Activated naive CD4-positive, alpha-beta T cell treated with Interleukin-2 at 50 U/mL for 16 hours (primary cell): ENCODE measurements around the gene APOC4.
"Not testable (repeated sequence)": the region's sequence is repeated elsewhere in the genome, so short reads cannot be mapped to it uniquely, and the experiment has no call there.

Experiments used
- DNase-seq: peaks from one replicate; pipeline ENCODE4 v3.0.0-alpha.2; 2020

Gene APOC4, protein sequence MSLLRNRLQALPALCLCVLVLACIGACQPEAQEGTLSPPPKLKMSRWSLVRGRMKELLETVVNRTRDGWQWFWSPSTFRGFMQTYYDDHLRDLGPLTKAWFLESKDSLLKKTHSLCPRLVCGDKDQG

DNA sequence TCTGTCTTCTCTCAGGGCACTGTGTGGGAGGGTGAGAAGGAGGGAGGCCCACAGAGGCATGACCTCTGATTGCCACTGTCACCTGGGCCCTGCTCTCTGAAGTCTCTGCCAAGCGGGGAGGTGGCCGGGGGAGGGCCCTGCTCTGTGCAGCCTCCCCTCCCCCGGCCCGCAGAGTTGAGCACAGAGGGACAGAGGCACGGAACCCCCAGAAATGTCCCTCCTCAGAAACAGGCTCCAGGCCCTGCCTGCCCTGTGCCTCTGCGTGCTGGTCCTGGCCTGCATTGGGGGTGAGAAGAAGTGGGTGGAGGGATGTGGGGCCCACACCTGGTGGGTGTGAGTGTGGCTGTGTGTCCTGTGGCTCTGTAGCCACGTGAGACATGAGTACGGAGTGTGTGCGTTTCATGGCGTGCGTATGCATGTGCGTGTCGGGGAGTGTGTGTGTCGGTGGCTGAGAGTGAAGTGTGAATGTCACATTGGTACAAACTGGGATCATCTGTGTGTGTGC lies at the start of gene APOC4:
APOC4 (plus strand) TSS at position 171 of the 505 bp plus-strand sequence; CDS start at position 212, 41 bp downstream.
- DNase-seq: no peak

DNA sequence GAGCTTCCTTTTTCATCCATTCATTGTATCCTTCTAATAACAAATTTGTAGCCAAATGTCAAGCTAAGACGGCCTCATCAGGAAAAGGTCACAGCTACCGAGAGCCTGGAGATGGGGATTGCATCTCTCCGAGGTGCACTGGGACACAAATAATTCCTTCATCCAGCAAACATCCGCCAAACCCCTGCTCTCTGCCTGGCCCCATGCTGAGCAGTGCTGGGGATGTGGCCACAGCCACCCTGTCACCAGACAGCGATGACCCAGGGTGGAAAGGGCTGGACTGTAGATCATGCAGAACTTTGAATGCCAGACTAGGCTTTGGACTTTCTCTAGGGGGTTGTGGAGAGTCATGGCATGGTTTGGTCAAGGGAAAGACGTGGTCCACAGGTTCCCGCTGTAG lies 49.1 kb upstream of the APOC4 start:
- no peak for DNase-seq

DNA sequence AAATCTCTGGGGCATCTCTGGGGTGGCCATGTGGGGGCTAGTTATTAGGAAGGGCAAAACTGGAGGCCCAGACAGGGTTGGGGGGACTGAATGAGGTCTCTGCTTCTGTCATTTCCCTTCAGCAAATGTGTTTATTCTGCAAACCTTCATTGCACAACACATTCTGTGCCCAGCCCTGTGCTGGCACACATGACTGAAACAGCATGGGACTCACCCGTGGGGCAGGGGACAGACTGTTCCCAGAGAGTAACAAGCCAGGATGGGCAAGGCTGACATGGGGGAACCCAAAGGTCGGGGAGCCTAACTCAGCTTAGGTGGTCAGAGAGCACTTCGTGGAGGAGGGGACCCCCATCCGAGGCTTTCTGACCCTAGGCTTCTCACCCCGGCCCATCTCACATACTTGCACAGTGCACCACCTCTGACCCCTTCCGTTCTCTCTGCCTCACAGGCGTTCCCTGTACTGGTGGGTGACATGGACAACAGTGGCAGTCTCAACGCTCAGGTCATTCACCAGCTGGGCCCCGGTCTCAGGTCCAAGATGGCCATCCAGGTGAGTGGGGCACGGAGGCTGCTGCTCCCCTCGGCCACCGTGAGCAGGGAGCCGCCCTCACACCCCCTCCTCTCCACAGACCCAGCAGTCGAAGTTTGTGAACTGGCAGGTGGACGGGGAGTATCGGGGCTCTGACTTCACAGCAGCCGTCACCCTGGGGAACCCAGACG lies 48.5 kb upstream of the APOC4 start:
- no peak for DNase-seq

DNA sequence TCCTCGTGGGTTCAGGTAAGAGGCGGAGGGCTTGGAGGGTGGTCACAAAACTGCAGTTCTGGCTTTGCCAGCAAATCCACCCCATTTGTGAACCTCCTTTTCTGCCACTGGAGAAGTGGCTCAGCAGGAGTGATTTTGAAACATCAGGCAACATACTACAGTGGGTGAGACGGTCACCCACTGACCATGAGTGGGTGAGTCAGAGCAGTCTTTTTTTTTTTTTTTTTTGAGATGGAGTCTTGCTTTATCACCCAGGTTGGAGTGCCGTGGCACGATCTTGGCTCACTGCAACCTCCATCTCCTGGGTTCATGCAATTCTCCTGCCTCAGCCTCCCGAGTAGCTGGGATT lies 48.0 kb upstream of the APOC4 start:
- DNase-seq: no peak

DNA sequence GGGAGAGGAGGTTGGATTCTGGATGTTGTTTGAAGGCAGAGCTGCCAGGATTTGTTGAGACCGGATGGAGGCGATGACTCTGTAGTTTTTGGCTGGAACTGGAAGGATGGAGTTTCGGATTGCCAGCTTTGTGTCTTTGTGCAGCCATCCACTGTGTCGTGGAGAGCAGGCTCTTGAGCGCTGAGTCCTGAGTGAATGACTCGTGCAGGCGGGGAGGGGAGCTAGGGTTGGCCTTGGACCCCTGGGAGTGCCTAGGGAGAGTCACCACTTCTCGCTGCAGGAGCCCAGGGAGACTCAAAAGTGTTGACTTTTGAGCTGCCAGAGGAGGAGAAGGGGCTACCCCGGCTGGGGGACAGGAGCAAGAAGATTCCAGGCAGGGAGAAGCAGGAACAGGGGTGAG lies 47.1 kb upstream of the APOC4 start:
- DNase-seq: no peak

DNA sequence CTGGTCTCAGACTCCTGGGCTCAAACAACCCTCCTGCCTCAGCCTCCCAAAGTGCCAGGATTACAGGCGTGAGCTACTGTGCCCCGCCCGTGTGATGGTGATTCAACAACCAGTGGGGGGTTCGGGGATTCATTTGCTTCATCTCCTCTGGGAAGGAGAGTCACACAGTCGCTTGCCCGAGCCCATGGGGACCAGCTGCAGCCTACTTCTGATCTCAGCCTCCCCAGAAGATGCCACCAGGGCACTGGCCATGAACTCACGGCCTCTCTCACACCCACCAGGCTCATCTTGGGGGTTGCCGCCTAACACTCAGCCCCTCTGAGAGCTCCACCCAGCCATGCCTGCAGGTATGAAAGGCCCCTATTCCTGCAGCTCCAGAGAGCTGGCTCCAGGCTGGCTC lies 44.2 kb upstream of the APOC4 start:
- no peak for DNase-seq

DNA sequence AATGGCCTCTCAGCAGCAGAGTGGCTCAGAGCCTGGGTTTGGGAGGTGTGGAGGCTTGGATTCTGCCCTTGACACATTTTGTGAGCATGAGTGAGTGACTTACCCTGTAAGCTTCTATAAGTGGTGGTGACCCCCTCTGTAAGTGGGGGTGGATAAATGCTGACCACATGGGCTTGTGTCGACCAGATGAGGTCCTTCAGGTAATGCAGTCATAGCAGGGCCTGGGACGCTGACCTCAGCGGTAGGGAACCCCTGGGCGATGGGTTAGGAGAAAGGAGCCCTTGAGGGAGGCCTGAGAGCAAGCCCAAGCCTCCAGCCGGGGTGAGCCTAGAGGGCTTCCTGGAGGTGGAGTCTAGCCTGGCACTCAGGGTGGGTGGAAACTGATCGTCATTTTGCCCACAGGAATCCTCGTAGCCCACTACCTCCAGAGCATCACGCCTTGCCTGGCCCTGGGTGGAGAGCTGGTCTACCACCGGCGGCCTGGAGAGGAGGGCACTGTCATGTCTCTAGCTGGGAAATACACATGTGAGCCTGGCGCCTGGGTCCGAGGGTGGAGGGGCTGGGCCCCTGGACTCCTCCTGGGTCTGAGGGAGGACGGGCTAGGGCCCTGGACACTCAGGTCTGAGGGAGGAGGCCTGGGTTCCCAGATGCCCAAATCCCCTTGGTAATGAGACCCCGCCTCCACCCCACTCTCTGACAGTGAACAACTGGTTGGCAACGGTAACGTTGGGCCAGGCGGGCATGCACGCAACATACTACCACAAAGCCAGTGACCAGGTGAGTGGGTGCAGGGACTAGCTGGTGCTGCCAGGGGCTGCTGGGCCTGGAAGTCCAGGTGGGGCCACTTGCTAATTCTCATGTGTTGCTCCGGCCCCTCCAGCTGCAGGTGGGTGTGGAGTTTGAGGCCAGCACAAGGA lies 41.5 kb upstream of the APOC4 start:
- no peak for DNase-seq

DNA sequence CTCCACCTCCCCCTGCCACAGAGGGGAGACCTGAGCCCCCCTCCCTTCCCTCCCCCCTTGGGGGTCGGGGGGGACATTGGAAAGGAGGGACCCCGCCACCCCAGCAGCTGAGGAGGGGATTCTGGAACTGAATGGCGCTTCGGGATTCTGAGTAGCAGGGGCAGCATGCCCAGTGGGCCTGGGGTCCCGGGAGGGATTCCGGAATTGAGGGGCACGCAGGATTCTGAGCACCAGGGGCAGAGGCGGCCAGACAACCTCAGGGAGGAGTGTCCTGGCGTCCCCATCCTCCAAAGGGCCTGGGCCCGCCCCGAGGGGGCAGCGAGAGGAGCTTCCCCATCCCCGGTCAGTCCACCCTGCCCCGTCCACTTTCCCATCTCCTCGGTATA lies 38.8 kb upstream of the APOC4 start:
- no peak for DNase-seq

DNA sequence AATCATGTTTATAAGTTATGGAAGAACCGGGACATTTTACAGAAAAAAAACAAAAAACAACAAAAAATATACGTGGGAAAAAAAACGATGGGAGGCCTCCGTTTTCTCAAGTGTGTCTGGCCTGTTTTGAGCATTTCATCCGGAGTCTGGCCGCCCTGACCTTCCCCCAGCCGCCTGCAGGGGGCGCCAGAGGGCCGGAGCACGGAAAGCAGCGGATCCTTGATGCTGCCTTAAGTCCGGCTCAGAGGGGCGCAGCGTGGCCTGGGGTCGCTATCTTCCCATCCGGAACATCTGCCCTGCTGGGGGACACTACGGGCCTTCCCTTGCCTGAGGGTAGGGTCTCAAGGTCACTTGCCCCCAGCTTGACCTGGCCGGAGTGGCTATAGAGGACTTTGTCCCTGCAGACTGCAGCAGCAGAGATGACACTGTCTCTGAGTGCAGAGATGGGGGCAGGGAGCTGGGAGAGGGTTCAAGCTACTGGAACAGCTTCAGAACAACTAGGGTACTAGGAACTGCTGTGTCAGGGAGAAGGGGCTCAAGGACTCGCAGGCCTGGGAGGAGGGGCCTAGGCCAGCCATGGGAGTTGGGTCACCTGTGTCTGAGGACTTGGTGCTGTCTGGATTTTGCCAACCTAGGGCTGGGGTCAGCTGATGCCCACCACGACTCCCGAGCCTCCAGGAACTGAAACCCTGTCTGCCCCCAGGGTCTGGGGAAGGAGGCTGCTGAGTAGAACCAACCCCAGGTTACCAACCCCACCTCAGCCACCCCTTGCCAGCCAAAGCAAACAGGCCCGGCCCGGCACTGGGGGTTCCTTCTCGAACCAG lies 38.2 kb upstream of the APOC4 start:
- DNase-seq: peak; percentile 77

DNA sequence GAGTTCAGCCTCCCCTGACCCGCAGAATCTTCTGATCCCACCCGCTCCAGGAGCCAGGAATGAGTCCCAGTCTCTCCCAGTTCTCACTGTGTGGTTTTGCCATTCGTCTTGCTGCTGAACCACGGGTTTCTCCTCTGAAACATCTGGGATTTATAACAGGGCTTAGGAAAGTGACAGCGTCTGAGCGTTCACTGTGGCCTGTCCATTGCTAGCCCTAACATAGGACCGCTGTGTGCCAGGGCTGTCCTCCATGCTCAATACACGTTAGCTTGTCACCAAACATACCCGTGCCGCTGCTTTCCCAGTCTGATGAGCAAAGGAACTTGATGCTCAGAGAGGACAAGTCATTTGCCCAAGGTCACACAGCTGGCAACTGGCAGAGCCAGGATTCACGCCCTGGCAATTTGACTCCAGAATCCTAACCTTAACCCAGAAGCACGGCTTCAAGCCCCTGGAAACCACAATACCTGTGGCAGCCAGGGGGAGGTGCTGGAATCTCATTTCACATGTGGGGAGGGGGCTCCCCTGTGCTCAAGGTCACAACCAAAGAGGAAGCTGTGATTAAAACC lies 37.5 kb upstream of the APOC4 start:
- DNase-seq: no peak

DNA sequence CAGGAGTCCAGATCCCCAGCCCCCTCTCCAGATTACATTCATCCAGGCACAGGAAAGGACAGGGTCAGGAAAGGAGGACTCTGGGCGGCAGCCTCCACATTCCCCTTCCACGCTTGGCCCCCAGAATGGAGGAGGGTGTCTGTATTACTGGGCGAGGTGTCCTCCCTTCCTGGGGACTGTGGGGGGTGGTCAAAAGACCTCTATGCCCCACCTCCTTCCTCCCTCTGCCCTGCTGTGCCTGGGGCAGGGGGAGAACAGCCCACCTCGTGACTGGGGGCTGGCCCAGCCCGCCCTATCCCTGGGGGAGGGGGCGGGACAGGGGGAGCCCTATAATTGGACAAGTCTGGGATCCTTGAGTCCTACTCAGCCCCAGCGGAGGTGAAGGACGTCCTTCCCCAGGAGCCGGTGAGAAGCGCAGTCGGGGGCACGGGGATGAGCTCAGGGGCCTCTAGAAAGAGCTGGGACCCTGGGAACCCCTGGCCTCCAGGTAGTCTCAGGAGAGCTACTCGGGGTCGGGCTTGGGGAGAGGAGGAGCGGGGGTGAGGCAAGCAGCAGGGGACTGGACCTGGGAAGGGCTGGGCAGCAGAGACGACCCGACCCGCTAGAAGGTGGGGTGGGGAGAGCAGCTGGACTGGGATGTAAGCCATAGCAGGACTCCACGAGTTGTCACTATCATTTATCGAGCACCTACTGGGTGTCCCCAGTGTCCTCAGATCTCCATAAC lies 36.4 kb upstream of the APOC4 start, which contains the start of gene APOE:
APOE (plus strand) TSS at position 360 of the 724 bp plus-strand sequence. CDS start 829 bp downstream, outside the sequence.
- no peak for DNase-seq

DNA sequence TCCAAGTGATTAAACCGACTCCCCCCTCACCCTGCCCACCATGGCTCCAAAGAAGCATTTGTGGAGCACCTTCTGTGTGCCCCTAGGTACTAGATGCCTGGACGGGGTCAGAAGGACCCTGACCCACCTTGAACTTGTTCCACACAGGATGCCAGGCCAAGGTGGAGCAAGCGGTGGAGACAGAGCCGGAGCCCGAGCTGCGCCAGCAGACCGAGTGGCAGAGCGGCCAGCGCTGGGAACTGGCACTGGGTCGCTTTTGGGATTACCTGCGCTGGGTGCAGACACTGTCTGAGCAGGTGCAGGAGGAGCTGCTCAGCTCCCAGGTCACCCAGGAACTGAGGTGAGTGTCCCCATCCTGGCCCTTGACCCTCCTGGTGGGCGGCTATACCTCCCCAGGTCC lies 34.4 kb upstream of the APOC4 start:
- DNase-seq: no peak

DNA sequence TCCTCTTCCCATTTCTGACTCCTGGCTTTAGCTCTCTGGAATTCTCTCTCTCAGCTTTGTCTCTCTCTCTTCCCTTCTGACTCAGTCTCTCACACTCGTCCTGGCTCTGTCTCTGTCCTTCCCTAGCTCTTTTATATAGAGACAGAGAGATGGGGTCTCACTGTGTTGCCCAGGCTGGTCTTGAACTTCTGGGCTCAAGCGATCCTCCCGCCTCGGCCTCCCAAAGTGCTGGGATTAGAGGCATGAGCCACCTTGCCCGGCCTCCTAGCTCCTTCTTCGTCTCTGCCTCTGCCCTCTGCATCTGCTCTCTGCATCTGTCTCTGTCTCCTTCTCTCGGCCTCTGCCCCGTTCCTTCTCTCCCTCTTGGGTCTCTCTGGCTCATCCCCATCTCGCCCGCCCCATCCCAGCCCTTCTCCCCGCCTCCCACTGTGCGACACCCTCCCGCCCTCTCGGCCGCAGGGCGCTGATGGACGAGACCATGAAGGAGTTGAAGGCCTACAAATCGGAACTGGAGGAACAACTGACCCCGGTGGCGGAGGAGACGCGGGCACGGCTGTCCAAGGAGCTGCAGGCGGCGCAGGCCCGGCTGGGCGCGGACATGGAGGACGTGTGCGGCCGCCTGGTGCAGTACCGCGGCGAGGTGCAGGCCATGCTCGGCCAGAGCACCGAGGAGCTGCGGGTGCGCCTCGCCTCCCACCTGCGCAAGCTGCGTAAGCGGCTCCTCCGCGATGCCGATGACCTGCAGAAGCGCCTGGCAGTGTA lies 33.8 kb upstream of the APOC4 start:
- no peak for DNase-seq

DNA sequence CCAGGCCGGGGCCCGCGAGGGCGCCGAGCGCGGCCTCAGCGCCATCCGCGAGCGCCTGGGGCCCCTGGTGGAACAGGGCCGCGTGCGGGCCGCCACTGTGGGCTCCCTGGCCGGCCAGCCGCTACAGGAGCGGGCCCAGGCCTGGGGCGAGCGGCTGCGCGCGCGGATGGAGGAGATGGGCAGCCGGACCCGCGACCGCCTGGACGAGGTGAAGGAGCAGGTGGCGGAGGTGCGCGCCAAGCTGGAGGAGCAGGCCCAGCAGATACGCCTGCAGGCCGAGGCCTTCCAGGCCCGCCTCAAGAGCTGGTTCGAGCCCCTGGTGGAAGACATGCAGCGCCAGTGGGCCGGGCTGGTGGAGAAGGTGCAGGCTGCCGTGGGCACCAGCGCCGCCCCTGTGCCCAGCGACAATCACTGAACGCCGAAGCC lies 33.2 kb upstream of the APOC4 start:
- no peak for DNase-seq

DNA sequence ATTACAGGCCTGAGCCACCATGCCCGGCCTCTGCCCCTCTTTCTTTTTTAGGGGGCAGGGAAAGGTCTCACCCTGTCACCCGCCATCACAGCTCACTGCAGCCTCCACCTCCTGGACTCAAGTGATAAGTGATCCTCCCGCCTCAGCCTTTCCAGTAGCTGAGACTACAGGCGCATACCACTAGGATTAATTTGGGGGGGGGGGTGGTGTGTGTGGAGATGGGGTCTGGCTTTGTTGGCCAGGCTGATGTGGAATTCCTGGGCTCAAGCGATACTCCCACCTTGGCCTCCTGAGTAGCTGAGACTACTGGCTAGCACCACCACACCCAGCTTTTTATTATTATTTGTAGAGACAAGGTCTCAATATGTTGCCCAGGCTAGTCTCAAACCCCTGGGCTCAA lies 32.3 kb upstream of the APOC4 start:
- no peak for DNase-seq

DNA sequence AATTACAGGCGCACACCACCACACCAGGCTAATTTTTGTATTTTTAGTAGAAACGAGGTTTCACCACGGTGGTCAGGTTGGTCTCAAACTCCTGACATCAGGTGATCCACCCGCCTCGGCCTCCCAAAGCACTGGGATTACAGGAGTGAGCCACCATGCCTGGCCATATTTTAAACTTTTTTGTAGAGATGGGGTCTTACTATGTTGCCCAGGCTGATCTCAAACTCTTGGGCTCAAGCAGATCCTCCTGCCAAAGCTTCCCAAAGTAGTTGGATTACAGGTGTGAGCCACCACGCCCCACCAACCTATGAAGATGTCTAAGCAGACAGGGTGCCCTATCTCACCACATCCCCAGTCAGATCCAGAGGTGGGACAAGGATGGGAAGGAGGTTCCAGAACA lies 30.1 kb upstream of the APOC4 start:
- not testable (repeated sequence) for DNase-seq

DNA sequence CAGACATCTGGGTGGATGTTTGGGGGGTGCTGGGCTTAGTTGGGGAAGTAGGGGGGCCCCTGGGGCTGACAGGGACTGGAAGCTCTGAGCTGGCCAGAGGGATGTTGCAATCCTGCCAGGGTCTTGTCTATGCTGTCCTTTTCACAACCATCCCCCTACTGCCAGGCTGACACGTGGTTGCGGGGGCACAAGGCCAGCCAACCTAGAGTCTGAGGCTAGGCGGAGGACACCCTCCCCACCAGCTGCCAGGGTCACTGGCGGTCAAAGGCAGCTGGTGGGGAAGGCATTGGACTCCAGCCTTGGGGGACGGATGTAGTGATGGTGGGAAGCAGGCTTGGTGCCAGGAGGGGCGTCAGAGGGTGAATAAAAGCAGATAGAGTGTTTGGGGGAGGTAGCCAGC lies 29.2 kb upstream of the APOC4 start:
- no peak for DNase-seq

DNA sequence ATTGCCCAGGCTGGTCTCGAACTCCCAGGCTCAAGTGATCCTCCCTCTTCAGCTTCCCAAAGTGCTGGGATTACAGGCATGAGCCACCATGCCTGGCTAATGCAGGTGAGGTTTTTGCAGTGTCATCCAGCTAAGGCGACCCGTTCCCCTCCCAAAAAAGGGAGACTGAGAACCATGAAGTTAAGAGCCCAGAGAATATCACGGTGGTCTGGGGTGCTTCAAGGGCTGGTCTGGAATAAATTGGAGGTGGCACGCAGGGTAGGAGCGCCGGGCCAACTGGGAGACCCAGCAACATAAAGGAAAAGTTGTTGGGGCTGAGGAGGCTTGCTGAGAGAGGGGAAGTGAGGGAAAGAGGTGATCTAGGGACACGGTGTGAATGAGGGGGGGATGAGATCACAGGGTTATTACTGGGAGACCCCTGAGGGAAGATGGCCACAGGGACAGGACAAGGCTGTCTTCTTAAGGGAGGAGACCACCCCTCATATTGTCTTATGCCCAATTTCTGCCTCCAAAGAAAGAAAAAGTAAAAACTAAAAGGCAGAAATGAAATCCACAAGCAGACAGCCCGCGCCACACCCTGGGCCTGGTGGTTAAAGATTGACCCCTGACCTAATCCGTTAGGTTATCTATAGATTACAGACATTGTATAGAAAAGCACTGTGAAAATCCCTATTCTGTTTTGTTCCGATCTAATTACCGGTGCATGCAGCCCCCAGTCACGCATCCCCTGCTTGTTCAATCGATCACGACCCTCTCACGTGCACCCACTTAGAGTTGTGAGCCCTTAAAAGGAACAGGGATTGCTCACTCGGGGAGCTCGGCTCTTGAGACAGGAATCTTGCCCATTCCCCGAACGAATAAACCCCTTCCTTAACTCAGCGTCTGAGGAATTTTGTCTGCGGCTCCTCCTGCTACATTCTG lies 28.3 kb upstream of the APOC4 start:
- DNase-seq: not testable (repeated sequence)

DNA sequence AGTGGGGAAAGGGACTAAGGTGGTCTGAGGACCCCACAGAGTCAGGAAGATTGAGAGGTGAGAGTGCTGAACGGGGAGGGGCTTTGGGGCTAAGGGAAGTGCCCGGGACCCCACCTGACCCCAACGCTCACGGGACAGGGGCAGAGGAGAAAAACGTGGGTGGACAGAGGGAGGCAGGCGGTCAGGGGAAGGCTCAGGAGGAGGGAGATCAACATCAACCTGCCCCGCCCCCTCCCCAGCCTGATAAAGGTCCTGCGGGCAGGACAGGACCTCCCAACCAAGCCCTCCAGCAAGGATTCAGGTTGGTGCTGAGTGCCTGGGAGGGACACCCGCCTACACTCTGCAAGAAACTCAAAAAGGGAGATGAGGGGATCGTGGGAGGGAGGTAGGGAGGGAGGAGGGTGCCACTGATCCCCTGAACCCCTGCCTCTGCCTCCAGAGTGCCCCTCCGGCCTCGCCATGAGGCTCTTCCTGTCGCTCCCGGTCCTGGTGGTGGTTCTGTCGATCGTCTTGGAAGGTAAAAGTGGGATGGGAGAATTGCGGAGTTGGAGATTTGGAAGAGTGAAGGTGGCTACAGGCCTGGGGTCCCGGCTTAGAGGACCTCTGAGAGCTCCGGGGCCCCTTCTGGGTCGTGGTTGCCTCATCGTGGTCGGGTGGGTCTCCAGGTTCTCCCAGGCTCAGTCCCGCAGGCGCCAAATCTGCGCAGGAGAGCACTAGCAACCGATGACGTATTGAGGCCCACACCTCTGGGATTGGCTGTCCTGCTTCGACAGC lies 27.4 kb upstream of the APOC4 start, which contains the start of gene APOC1:
APOC1 (plus strand) TSS at position 176 of the 774 bp plus-strand sequence; CDS start at position 460, 284 bp downstream.
- peak; percentile 76 for DNase-seq
